Measurements from ENCODE around the gene RPL27A.

DNA sequence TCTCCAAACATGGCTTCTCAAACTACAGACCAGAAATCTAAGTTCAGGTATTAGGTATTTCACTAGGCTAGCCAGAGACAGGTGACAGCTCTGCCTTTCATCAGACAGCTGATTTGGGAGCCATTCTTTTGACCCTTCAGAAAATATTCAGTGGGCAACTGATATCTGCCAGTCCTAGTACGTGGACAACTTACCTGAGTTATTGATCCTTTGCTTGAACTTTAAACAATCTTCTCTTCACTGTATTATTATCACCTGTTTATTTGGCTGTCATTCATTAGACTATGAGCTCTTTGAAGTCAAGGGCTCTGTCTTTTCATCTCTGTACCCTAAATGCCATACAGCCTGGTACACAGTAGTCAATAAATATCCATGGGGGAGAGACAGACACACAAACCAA is 17.4 kb upstream of the RPL27A start:
- TF ChIP-seq, protein P1, sequence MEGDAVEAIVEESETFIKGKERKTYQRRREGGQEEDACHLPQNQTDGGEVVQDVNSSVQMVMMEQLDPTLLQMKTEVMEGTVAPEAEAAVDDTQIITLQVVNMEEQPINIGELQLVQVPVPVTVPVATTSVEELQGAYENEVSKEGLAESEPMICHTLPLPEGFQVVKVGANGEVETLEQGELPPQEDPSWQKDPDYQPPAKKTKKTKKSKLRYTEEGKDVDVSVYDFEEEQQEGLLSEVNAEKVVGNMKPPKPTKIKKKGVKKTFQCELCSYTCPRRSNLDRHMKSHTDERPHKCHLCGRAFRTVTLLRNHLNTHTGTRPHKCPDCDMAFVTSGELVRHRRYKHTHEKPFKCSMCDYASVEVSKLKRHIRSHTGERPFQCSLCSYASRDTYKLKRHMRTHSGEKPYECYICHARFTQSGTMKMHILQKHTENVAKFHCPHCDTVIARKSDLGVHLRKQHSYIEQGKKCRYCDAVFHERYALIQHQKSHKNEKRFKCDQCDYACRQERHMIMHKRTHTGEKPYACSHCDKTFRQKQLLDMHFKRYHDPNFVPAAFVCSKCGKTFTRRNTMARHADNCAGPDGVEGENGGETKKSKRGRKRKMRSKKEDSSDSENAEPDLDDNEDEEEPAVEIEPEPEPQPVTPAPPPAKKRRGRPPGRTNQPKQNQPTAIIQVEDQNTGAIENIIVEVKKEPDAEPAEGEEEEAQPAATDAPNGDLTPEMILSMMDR (IDR thresholded peaks at IDR 0.05): no peak
- no peak for TF ChIP-seq POLR2A (IDR thresholded peaks at IDR 0.05)
